NB4 (cell line): Measurements from ENCODE around the gene FEM1C.

Source experiments
- DNase-seq: peaks from one replicate; pipeline ENCODE4 v3.0.0; 2010; ENCODE audit warnings: low read depth
- H3K4me3 ChIP-seq: one replicate; pipeline ENCODE4 v1.5.1; 2011; ENCODE audit warnings: mild to moderate bottlenecking, low read depth, low read length, moderate library complexity
- MYC ChIP-seq: IDR thresholded peaks from 2 replicates; pipeline ENCODE4 v1.6.1; 2011; ENCODE audit warnings: low read depth, low read length
- POLR2A ChIP-seq: IDR thresholded peaks from 2 replicates; pipeline ENCODE4 v1.6.1; 2011; ENCODE audit warnings: mild to moderate bottlenecking; ENCODE audit not compliant: insufficient read length; ENCODE audit errors: extremely low read depth
- TF ChIP-seq, protein P1 (sequence below): IDR thresholded peaks from 2 replicates; pipeline ENCODE4 v1.6.1; 2011; ENCODE audit warnings: low read depth, low read length
- TF ChIP-seq, protein P2 (sequence below): IDR thresholded peaks from one replicate; pipeline ENCODE4 v1.5.1; 2012; ENCODE audit warnings: low read depth, low read length

The FEM1C gene

DNA sequence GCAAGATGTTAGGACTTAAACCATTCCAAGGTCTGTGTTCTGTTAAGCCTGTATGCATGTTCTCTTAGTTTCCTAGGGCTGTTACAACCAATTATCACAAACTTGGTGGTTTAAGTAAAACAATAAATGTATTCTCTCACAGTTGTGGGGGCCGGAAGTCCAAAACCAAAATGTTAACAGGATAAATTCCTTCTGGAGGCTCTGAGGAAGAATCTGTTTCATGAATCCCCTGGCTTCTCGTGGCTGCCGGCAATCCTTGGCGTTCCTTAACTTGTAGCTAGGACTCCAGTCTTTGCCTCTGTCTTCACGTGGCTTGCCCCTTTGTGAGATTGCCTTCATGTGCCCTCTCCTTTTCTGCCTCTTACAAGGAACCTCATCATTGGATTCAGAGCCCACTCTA lies 30.4 kb downstream of the FEM1C start:
- DNase-seq, result no peak
- no peak overlapping the region for H3K4me3 ChIP-seq
- TF ChIP-seq POLR2A (no peak), MYC (no peak)
- TF ChIP-seq, protein P1, sequence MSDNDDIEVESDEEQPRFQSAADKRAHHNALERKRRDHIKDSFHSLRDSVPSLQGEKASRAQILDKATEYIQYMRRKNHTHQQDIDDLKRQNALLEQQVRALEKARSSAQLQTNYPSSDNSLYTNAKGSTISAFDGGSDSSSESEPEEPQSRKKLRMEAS, result no peak
- TF ChIP-seq, protein P2, sequence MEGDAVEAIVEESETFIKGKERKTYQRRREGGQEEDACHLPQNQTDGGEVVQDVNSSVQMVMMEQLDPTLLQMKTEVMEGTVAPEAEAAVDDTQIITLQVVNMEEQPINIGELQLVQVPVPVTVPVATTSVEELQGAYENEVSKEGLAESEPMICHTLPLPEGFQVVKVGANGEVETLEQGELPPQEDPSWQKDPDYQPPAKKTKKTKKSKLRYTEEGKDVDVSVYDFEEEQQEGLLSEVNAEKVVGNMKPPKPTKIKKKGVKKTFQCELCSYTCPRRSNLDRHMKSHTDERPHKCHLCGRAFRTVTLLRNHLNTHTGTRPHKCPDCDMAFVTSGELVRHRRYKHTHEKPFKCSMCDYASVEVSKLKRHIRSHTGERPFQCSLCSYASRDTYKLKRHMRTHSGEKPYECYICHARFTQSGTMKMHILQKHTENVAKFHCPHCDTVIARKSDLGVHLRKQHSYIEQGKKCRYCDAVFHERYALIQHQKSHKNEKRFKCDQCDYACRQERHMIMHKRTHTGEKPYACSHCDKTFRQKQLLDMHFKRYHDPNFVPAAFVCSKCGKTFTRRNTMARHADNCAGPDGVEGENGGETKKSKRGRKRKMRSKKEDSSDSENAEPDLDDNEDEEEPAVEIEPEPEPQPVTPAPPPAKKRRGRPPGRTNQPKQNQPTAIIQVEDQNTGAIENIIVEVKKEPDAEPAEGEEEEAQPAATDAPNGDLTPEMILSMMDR, result no peak

DNA sequence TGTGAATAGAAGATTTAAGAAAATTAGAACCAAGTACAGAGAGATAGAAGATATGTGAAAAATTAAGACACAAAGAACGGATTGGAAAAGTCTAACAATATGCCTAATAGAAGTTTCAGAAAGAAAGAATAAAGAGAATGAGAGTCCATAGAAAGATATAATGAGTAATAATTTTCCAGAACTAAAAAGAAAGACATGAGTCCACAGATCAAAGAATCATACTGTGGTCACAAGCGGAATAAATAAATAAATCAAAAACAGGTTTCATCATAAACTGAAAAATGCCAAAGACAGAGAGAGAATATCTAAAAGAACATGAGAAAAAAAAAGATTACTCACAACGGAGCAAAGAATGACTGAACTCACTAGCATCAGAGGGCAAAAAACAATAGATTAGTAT lies 32.9 kb downstream of the FEM1C start:
- TF ChIP-seq POLR2A (no peak), MYC (no peak)
- TF ChIP-seq, protein P1, result no peak
- TF ChIP-seq, protein P2, result no peak
- DNase-seq, result no peak
- no peak overlapping the region for H3K4me3 ChIP-seq

DNA sequence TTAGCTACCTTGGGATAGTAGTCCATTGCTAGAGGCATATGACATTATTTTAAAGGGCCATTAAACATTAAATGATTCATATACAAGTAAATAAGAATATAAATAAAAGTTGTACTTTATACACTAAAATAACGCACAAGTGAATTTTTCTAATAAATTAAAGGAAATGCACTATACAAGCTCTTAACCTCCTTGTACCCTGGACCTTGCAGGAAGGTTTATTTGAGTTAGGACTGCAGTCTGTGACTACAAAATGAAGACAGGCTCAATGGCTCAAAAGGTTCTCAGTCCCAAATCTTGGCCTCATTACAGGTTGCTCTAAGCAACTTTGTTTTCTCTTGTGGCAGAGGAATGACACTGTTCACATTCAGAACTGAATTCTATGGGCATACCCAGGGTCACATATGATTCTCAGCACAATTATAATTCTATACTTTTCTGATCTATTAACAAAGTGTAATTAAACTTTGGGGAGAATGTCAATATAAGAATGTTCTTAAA lies 34.4 kb downstream of the FEM1C start:
- TF ChIP-seq, protein P1, result no peak
- TF ChIP-seq, protein P2, result no peak
- no peak for TF ChIP-seq POLR2A
- no peak for TF ChIP-seq MYC
- no peak overlapping the region for H3K4me3 ChIP-seq

DNA sequence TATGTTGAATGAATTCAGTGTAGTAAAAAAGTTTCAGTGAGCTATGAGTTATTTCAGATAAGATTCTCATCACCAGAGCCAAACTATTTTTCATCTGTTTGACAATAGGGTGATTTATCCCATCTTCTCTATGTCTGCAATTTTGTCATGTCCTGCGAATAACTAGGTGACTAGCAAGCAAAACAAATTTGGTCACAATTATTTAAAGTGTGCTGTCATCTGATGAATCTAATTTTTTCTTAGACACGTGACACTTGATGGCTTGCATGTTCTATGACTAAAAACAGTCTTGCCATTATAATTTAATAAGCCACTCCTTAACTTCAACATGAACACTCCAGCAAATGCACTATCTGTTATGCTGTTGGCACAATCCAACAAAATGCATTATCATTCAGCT lies 35.0 kb downstream of the FEM1C start:
- no peak for DNase-seq
- H3K4me3 ChIP-seq, result no peak overlapping the region
- TF ChIP-seq, protein P2, result no peak
- no peak for TF ChIP-seq MYC

More for the DNA sequence above, 34.4 kb downstream of the FEM1C start:
- DNase-seq, result no peak

DNA sequence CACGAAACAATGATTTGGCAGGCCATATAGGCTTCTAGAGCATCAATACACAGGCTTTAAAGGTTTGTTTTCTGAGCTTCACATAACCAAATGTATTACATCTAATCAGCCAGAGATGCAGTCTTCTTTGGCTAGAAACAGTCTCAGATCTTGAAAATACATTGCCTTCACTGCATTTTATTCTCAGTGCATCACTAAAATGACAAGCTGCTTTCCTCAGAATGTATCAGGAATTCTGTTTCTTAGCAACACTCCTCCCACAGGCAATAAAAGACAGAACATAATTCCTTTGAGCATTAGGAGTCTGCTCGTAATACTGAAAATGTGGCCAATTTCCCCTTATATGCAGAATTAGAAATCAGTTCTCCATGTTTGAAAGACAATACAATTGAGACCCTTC lies 36.9 kb downstream of the FEM1C start:
- TF ChIP-seq MYC (no peak), POLR2A (no peak)
- TF ChIP-seq, protein P2, result no peak
- TF ChIP-seq, protein P1, result no peak
- no peak for DNase-seq
- no peak overlapping the region for H3K4me3 ChIP-seq

DNA sequence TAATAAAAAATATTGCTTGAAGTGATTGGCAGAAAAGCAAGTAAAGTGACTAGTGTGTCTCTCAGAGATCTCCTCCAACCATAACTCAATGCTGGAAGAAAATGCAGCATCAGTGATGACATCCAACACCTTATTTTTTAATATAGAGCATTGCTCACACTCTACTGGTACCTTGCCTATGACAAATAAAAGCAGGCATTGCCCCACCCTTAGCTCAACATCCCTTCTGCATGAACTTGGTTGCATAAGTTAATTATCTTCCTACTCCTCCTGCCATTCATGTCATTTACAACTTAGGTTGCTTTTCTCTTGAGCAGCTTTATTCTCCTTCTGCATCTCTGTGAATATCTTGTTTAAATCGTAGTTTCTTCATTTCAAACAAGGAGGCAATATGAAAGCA lies 41.2 kb downstream of the FEM1C start:
- no peak overlapping the region for H3K4me3 ChIP-seq
- TF ChIP-seq, protein P1, result no peak
- TF ChIP-seq POLR2A, result no peak
- TF ChIP-seq MYC, result no peak
- TF ChIP-seq, protein P2, result no peak
- no peak for DNase-seq
